ENCODE data around the gene SMYD3. TPM values are rescaled to one million over a fixed set of nuclear protein-coding genes. Genes with fewer than 3 reads are reported as not detected.

Gene SMYD3
- total RNA-seq, 4 donors from 2014 or later: 10.5 to 36.4 (median 22.5) TPM

DNA sequence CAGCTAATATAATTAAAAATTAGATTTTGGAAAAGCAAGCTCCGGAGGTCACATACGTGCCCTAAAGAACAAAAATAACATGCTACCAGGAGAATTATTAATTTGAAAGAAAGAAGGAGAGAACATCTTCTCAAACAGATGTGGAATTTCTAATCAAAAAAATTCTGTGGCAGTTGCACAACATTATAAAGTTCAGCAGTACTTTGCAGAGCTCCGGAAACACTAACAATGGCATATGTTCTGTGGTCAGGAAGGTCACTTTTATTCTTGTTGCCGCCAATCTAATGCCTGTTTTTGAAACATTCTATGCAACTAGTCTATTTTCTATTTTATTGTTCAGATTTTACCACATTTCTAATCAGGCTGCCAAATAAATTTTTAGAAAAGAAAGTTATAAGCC lies 186.8 kb downstream of the SMYD3 start:
- intact Hi-C loops (cut with DNase I; ENCODE audit: low total_unique reads): no loop called here

DNA sequence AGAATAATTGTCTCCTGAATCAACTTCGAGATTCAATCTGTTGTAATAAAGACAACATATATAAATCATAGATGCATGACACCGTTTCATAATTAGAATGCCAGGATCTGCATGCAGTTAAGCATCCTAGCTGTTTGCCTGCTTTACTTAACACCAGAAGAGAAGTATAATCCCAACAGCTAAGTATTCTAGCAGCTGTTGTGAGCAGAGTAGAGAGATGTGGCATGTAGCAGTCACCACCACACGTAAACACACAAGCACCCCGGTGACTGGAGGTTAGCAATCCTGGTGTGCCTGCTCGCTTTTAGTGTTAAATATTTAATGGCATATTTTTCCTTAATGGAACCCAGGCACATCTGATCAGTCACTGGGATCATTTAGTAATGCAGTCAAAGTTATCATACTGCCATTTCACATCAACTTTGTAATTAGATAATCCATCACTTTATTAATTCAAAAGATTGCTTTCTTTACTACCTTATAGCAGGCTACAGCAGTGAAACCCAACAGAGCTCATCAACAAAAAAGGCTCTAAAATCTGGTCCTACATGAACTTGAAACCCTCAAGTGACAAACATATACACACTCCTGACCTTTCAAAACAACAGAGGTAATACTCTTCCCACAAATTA lies 187.9 kb downstream of the SMYD3 start:
- Histone ChIP-seq H3K9me3 (no peaks in the 10 kb centered on the region), H3K4me3 (no peak overlapping the region), H3K36me3 (no peaks in the 10 kb centered on the region), H3K4me1 (no peaks in the 10 kb centered on the region), H3K27me3 (no peaks in the 10 kb centered on the region), H3K27ac (no peak overlapping the region)
- TF ChIP-seq POLR2A (IDR thresholded peaks at IDR 0.05): no peak
- intact Hi-C loops (cut with DNase I; ENCODE audit: low total_unique reads): no loop called here
- DNase-seq: no peak

More for the DNA sequence above, 186.8 kb downstream of the SMYD3 start:
- no peak overlapping the region for H3K27ac ChIP-seq
- no peaks in the 10 kb centered on the region for H3K9me3 ChIP-seq
- H3K36me3 ChIP-seq: no peaks in the 10 kb centered on the region
- H3K4me1 ChIP-seq: no peaks in the 10 kb centered on the region
- TF ChIP-seq POLR2A (IDR thresholded peaks at IDR 0.05): no peak
- TF ChIP-seq, protein P1, sequence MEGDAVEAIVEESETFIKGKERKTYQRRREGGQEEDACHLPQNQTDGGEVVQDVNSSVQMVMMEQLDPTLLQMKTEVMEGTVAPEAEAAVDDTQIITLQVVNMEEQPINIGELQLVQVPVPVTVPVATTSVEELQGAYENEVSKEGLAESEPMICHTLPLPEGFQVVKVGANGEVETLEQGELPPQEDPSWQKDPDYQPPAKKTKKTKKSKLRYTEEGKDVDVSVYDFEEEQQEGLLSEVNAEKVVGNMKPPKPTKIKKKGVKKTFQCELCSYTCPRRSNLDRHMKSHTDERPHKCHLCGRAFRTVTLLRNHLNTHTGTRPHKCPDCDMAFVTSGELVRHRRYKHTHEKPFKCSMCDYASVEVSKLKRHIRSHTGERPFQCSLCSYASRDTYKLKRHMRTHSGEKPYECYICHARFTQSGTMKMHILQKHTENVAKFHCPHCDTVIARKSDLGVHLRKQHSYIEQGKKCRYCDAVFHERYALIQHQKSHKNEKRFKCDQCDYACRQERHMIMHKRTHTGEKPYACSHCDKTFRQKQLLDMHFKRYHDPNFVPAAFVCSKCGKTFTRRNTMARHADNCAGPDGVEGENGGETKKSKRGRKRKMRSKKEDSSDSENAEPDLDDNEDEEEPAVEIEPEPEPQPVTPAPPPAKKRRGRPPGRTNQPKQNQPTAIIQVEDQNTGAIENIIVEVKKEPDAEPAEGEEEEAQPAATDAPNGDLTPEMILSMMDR (IDR thresholded peaks at IDR 0.05): no peak
- DNase-seq: no peak
- no peak overlapping the region for H3K4me3 ChIP-seq
- no peaks in the 10 kb centered on the region for H3K27me3 ChIP-seq

DNA sequence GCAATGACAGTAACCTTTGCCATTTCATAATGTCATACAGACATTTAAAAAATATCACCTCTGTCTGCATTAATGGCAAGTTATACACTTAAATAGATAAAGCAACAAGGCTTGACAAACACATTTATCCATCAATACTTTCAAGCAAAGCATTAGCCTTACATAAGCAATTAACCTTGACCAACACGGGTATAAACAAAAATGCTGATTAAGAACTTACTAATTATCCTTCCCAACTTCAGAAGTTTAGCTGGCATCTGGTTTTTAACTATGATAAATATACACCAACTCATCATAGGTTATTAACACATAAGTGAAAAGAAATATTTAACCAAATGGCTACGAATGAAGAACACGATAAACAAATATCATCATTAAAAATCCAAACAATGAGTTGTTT lies 188.5 kb downstream of the SMYD3 start:
- H3K36me3 ChIP-seq: no peaks in the 10 kb centered on the region
- no peak overlapping the region for H3K4me3 ChIP-seq
- H3K9me3 ChIP-seq: no peaks in the 10 kb centered on the region
- H3K27ac ChIP-seq: no peak overlapping the region
- DNase-seq: no peak
- TF ChIP-seq POLR2A (IDR thresholded peaks at IDR 0.05): no peak
- TF ChIP-seq, protein P1 (IDR thresholded peaks at IDR 0.05): no peak
- intact Hi-C loops (cut with DNase I; ENCODE audit: low total_unique reads): no loop called here
- no peaks in the 10 kb centered on the region for H3K4me1 ChIP-seq
- H3K27me3 ChIP-seq: no peaks in the 10 kb centered on the region

DNA sequence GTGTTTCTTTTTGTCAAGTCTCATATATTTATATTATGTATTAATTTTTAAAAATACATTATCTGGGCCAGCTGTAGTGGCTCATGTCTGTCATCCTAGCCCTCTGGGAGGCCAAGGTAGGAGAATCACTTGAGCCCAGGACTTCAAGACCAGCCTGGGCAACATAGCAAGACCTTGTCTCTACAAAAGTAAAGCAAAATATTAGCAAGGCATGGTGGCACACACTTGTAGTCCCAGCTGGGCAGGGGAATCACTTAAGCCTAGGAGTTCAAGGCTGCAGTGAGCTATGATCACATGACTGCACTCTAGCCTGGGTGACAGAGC lies 189.1 kb downstream of the SMYD3 start:
- no peaks in the 10 kb centered on the region for H3K9me3 ChIP-seq
- no peak for TF ChIP-seq POLR2A (IDR thresholded peaks at IDR 0.05)
- TF ChIP-seq, protein P1 (IDR thresholded peaks at IDR 0.05): no peak
- no peaks in the 10 kb centered on the region for H3K27me3 ChIP-seq
- H3K27ac ChIP-seq: no peak overlapping the region
- no peak for DNase-seq
- H3K36me3 ChIP-seq: no peaks in the 10 kb centered on the region
- H3K4me1 ChIP-seq: no peaks in the 10 kb centered on the region
- no peak overlapping the region for H3K4me3 ChIP-seq
- intact Hi-C loops (cut with DNase I; ENCODE audit: low total_unique reads): no loop called here

DNA sequence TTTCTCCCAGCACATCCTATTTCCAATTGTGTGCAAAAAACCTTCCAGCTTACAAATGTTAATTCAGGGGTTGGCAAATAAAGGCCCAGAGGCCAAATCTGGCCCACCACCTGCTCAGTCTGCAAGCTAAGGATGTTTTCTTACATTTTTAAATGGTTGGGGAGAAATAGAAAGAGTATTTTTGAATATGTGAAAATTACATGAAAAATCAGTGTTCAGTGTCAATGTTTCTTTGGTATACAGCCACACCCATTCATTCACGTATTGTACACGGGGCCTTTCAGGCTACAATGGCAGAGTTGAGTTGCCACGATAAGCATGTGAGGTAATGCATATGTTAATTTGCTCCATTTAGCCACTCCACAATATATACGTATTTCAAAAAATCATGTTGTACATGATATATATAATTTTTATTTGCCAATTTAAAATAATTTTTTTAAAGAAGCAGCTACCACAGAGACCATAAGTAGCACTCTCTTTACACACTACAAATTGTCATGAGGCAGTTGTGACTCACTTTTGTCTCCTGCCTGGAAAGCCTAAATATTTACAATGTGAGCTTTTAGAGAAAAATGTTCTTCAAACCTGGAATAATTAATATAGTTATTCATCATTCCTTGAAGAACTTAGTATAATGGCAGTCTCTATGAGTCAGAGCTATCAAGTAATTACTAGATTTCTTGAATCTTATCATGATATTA lies 189.6 kb downstream of the SMYD3 start:
- Histone ChIP-seq H3K4me1 (no peaks in the 10 kb centered on the region), H3K27ac (no peak overlapping the region), H3K27me3 (no peaks in the 10 kb centered on the region), H3K4me3 (no peak overlapping the region), H3K36me3 (no peaks in the 10 kb centered on the region), H3K9me3 (no peaks in the 10 kb centered on the region)
- no peak for TF ChIP-seq POLR2A (IDR thresholded peaks at IDR 0.05)
- TF ChIP-seq, protein P1 (IDR thresholded peaks at IDR 0.05): no peak
- intact Hi-C loops (cut with DNase I; ENCODE audit: low total_unique reads): no loop called here
- DNase-seq: no peak
